ENCODE data around the gene PRR7.
"Not testable (repeated sequence)": the region's sequence is repeated elsewhere in the genome, so short reads cannot be mapped to it uniquely, and the experiment has no call there.

The PRR7 gene

GRCh38 chr5:177478711-177479646 is 32.4 kb downstream of the PRR7 start:
- DNase-seq, result peak in 4 of 56 donors; percentile 19 to 42 (median 30)

GRCh38 chr5:177479774-177480173 is 33.2 kb downstream of the PRR7 start:
- no peak for DNase-seq

- no peak for DNase-seq
These were observed 35.8 kb downstream of the PRR7 start for GRCh38 chr5:177482359-177482795.

DNA sequence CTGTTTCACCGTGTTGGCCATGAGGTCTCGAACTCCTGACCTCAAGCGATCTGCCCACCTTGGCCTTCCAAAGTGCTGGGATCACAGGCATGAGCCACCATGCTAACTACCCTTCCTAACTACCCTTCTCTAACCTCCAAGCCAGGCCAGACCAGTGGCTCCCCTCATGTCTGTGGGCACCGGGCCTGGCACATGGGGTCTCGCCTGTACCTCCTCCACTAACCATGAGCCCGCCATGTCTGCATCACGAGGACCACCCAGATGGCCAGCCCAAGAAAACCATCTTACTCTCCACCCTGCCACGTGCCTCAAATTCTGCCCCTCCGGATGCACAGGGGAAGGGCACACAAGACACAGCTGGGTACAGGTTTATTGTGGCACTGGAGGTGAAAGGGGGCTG is 36.4 kb downstream of the PRR7 start:
- DNase-seq, result no peak

- no peak for DNase-seq
These were observed 37.6 kb downstream of the PRR7 start for GRCh38 chr5:177483994-177484901.

- DNase-seq, result no peak
These were observed 38.4 kb downstream of the PRR7 start for GRCh38 chr5:177484902-177485549.

DNA sequence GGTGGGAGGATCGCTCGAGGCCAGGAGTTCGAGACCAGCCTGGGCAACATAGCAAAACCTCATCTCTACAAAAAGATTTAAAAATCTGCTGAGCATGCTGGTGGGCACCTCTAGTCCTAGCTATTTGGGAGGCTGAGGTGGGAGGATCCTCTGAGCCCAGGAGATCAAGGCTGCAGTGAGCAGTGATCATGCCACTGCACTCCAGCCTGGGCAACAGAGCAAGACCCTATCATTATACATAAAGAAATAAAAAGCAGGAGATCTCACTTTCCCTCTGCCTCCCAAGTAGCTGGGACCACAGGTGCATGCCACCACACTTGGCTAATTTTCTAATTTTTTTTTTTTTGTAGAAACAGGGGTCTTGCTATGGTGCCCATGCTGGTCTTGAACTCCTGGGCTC is 39.1 kb downstream of the PRR7 start:
- DNase-seq, result not testable (repeated sequence)

- DNase-seq, result no peak
These were observed 39.6 kb downstream of the PRR7 start for GRCh38 chr5:177486256-177486655.

GRCh38 chr5:177487144-177487543 is 40.5 kb downstream of the PRR7 start:
- DNase-seq, result no peak

GRCh38 chr5:177487975-177488374 is 41.4 kb downstream of the PRR7 start:
- no peak for DNase-seq

GRCh38 chr5:177489119-177489716 is 42.6 kb downstream of the PRR7 start:
- peak in 1 of 56 donors; percentile 22 for DNase-seq

GRCh38 chr5:177490311-177490991 is 43.8 kb downstream of the PRR7 start:
- DNase-seq, result no peak

DNA sequence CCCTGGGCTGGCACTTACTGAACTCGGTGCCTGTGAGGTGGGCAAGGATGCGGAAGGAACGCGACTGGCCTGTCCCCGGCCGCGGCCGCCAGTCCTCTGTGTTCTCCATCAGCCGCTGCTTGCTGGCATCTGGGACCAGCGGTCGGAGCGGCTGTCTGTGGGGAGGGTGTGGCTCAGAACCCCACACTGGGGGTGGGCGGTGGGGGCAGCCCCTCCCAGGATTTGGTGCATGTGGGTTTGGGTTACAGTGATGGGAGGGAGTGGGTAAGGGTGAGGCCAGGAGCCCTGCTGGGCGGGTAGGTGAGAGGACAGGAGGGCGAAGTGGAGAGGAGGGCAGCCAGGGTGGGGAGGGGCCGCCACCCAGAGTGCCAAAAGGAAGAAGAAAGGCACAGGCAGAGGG is 44.4 kb downstream of the PRR7 start:
- DNase-seq, result no peak

GRCh38 chr5:177491429-177491945 is 44.9 kb downstream of the PRR7 start:
- peak in 1 of 56 donors; percentile 12 for DNase-seq

GRCh38 chr5:177491983-177492746 is 45.6 kb downstream of the PRR7 start:
- DNase-seq, result no peak

DNA sequence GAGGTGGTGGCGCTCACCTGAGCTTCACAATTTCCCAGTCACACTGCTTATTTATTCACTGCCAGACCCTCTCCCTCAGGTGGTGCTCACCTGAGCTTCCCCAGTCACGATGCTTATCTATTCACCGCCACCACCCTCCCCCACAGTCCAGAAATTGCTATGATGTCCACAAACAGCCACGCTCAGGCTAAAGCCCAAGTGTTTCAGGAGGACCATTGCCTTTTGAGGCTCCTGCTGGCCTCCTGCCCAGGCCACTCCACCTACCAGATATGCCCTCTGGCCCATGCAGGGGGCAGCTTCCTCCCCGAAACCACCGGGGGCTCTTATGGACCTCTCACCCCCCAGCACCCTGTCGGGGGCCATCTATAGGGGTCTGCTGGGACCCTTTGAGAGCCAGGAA is 46.2 kb downstream of the PRR7 start:
- DNase-seq, result no peak

GRCh38 chr5:177493795-177494345 is 47.3 kb downstream of the PRR7 start:
- no peak for DNase-seq

DNA sequence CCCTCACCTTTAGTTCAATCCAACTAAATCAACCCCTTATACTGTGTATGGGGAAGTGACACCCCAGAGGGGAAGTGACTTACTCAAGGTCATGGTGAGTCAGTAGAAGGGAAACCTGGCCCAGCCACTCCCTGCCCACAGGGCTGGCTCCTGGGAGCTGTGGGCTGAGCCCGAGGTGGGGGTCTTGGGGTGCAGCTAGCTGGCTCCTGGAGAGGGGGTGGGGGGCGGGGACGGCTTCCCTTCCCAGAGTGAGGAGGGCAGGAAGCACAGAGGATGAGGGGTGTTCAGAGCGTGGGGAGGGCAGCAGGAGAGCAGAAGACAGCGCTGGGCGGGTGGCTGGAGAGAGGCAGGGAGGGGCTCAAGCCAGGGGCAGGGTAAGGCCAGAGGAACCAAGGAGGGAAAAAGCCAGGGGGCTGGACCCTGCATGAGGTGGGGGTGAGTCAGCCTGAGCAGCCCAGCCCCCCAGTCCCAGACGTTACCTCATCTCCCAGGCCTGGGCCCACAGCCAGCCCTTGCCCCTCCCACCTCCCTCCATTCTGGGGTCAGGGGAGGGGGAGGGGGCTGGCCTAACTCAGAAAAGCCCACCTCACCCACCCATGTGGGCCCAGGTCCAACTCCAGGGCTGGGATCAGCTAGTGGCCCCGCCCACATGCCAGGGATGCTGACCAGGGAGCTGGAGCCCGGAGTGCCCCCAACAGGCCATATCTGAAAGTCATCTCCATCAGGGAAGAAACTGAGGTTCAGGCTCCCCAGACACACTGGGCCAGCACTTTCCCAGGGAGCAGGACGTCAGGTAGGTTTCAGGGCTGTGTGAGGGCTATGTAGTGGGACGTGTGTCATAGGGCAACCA is 48.0 kb downstream of the PRR7 start:
- DNase-seq, result peak in 2 of 56 donors; percentile 29 to 48

Measured in nucleus accumbens (tissue), 56 donors.